Measurements from ENCODE around the gene GREB1L.

DNA sequence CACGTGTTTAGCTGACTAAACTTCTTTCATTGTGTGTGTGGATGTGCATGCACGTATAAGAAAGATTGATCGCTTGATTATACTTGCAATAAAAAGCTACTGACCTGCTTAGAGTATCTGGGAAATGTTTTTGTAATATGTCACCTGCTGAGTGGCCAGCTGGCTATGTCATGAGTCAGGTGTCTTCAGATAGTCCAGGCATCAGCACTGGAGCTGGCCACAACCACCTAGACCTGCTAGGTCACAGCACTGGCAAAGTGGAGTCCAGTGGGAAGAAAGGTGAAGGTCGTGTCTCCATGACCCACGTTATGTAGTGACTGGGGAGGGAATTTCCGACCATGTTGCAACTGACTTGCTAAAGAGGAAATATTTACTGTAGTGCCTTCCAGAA, 211.5 kb downstream of the GREB1L start:
- TF ChIP-seq POLR2AphosphoS5 (IDR thresholded peaks at IDR 0.05): no peak
- no peak for TF ChIP-seq POLR2A (IDR thresholded peaks at IDR 0.05)

Data from prostate gland (tissue), 1 donor.